Left ventricle myocardium inferior (tissue), 1 donor: ENCODE results near the gene COL4A2. TPM values are rescaled to one million over a fixed set of nuclear protein-coding genes. Genes with fewer than 3 reads are reported as not detected.

Experiments used
- DNase-seq: peaks from one replicate; pipeline ENCODE4 v3.0.0-alpha.2; 2020
- H3K27ac ChIP-seq: fragments of 200-600 bp; replicated peaks from 2 replicates; pipeline ENCODE4 v1.8.0; 2021
- H3K27me3 ChIP-seq: fragments of 200-600 bp; 2 replicates; pipeline ENCODE4 v1.8.0; 2021; ENCODE audit warnings: low read depth
- H3K36me3 ChIP-seq: fragments of 200-600 bp; 2 replicates; pipeline ENCODE4 v1.8.0; 2021
- H3K4me1 ChIP-seq: fragments of 200-600 bp; 2 replicates; pipeline ENCODE4 v1.8.0; 2021
- H3K4me3 ChIP-seq: fragments of 200-600 bp; 2 replicates; pipeline ENCODE4 v1.8.0; 2021; ENCODE audit warnings: mild to moderate bottlenecking, moderate library complexity
- H3K9me3 ChIP-seq: fragments of 200-600 bp; replicated peaks from 2 replicates; pipeline ENCODE4 v1.8.0; 2021
- intact Hi-C: fragments of 100-400 bp; cut with micrococcal nuclease; formaldehyde crosslinking; loops from one replicate; pipeline ENCODE4 v1.11.0; 2022
- total RNA-seq: library from RNA; stranded (reverse); fragmentation: NEBNext Ultra II Directional; extraction: Animal tissue kit (Norgen Biotek cat#: 25700); gene quantifications from one replicate; pipeline ENCODE4 v1.2.1, GENCODE V29; 2021
- TF ChIP-seq, protein P1 (sequence below): fragments of 200-600 bp; IDR thresholded peaks from 2 replicates; pipeline ENCODE4 v1.8.0; 2021; ENCODE audit warnings: antibody characterized with exemption, mild to moderate bottlenecking, borderline replicate concordance
- donor health status: DM: no; HTN: yes; CAD: no; lungs with severe emphysema.

Gene COL4A2
- total RNA-seq, 1 donor from 2014 or later, result 117 TPM

DNA sequence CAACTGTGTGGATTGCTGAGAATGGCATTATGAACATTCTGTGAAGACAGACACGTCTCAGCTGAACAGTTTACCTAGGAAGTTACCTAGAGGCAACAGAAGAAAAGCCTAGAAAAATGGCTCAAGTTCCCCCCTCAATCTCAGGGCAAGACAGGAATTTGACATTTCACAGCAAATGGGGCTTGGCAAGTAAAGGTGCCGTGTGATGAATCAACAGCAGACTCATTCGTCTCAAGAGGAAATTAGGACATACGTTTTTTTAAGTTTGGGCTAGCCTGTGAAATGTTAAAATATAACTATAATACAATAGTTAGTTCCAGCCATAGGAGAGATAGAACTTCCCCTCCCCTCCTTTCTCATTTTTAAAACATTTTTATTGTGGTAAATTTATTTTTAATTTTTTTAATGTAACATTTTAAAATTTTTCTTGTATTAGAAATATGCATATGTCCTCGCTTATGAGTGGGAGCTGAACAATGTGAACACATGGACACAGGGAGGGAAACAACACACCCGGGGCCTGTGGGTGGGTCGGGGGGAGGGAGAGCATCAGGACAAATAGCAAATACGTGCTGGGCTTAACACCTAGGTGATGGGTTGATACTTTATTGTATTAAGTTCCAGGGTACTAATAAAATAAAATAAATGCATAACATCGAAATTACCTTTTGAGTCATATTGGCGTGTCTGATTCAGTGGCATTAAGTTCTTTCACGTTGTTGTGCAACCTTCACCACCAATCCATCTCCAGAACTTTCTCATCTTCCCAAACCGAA is 116.0 kb downstream of the COL4A2 start:
- H3K9me3 ChIP-seq, result no peaks in the 10 kb centered on the region
- peaks cover 31% of the 10 kb centered on the region for H3K36me3 ChIP-seq
- DNase-seq, result no peak
- H3K4me3 ChIP-seq, result no peak overlapping the region
- H3K27ac ChIP-seq, result peak overlapping the region; percentile 41
- peaks cover 70% of the 10 kb centered on the region for H3K4me1 ChIP-seq
- no peaks in the 10 kb centered on the region for H3K27me3 ChIP-seq
- intact Hi-C loops, result no loop called here
- TF ChIP-seq, protein P1, sequence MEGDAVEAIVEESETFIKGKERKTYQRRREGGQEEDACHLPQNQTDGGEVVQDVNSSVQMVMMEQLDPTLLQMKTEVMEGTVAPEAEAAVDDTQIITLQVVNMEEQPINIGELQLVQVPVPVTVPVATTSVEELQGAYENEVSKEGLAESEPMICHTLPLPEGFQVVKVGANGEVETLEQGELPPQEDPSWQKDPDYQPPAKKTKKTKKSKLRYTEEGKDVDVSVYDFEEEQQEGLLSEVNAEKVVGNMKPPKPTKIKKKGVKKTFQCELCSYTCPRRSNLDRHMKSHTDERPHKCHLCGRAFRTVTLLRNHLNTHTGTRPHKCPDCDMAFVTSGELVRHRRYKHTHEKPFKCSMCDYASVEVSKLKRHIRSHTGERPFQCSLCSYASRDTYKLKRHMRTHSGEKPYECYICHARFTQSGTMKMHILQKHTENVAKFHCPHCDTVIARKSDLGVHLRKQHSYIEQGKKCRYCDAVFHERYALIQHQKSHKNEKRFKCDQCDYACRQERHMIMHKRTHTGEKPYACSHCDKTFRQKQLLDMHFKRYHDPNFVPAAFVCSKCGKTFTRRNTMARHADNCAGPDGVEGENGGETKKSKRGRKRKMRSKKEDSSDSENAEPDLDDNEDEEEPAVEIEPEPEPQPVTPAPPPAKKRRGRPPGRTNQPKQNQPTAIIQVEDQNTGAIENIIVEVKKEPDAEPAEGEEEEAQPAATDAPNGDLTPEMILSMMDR, result no peak

DNA sequence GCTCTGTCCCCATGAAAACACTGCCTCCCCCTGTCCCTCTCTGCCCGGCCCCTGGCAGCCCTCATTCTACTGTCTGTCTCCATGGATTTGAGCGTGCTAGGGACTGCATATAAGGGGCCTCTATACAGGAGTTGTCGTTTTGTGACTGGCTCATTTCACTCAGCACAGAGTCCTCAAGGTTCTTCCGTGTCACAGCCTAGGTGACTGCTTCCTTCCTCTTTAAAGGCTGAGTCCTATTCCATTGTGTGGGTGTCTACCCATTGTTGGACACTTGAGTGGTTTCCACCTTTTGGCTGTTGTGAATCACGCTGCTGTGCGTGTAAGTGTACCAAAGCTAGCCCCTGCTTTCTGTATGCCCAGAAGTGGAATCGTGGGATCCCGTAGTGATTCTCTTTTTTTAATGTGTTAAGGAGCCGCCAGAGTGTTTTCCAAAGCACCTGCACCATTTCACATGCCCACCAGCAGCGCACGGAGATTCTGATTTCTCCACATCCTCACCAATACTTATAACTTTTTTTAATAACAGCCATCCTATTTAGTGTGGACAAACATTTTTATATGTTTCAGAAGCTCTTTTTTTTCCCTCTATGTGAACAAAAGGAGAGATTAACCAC is 116.7 kb downstream of the COL4A2 start:
- intact Hi-C loops, result no loop called here
- Histone ChIP-seq H3K27ac (peak overlapping the region; percentile 41), H3K27me3 (no peaks in the 10 kb centered on the region), H3K9me3 (no peaks in the 10 kb centered on the region), H3K36me3 (peaks cover 38% of the 10 kb centered on the region), H3K4me3 (no peak overlapping the region), H3K4me1 (peaks cover 63% of the 10 kb centered on the region)
- DNase-seq, result no peak
- TF ChIP-seq, protein P1, result no peak

DNA sequence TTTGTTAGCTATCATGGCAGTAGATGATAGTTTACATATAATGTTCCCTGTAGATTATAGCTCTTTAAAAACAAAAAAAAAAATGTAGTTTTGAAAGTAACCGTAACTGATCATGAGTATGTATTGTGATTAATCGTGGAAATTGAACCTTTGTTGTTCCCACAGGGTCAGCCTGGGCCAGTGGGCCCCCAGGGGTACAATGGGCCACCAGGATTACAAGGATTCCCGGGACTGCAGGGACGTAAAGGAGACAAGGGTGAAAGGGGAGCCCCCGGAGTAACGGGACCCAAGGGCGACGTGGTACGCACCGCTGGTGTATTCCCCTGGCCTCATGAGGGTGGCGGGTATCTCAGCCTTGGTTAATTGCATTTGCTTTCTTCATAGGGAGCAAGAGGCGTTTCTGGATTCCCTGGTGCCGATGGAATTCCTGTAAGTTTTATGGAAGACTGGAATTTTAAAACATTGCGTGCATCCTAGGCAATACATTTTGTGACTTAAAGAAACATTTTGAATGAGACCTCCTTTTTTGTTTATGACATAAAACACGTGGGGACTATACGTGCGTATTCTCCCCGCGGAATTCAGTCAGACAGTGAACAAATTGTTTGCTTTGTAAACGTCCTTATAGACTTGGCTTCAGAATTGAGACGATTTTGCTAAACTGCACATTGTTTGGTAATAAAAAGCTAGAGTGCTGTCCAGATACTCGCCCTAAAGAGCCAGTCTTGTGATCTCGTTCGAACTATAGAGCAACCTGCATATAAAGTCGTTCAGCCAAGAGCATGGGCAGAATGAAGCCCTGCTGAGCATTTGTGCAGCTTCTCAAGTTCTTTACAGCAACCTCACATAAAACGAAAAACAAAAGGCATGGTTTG is 117.7 kb downstream of the COL4A2 start:
- no peak for DNase-seq
- peaks cover 48% of the 10 kb centered on the region for H3K36me3 ChIP-seq
- H3K27me3 ChIP-seq, result no peaks in the 10 kb centered on the region
- no peak overlapping the region for H3K4me3 ChIP-seq
- no peaks in the 10 kb centered on the region for H3K9me3 ChIP-seq
- H3K4me1 ChIP-seq, result peaks cover 65% of the 10 kb centered on the region
- TF ChIP-seq, protein P1, result no peak
- intact Hi-C loops, result no loop called here
- H3K27ac ChIP-seq, result no peak overlapping the region

DNA sequence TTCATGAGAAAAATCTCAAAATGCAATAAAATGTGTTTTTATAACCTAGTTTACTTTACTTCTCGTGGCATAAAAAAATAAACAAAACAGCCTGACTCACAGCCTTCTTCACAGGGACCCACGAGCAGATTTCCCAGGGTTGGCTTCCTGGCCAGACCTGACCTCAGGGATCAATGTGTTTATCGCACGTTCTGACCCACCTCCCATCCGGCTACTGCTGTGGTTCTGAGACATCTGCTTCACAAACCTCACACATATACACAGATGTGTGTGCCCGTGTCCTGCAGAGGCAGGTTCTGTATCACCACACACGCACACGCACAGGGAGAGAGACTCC is 118.3 kb downstream of the COL4A2 start:
- Histone ChIP-seq H3K36me3 (peaks cover 54% of the 10 kb centered on the region), H3K27ac (no peak overlapping the region), H3K4me1 (peaks cover 65% of the 10 kb centered on the region), H3K4me3 (no peak overlapping the region), H3K27me3 (no peaks in the 10 kb centered on the region), H3K9me3 (no peaks in the 10 kb centered on the region)
- no peak for DNase-seq
- TF ChIP-seq, protein P1, result no peak
- intact Hi-C loops, result no loop called here

DNA sequence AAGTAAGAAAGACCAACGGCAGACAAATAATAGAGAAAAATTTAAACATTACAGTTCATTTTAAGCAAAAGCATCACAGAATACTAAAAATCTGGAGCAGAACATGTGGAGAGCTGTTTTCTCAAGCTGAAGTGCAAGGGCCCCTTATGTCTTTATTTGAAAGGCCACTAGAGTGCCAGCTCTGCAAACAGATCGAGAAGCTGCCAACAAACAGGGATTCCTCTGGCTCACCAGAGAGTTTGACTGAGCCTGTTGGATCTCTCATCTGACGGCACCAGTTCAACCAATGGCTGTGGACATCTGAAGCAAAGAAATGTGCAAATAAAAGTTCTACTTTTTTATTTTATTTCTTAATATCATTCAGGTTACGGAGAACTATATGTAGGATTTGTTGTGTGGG is 119.7 kb downstream of the COL4A2 start:
- Histone ChIP-seq H3K9me3 (no peaks in the 10 kb centered on the region), H3K4me1 (peaks cover 66% of the 10 kb centered on the region), H3K4me3 (no peak overlapping the region), H3K27ac (peak overlapping the region; percentile 13), H3K36me3 (peaks cover 65% of the 10 kb centered on the region), H3K27me3 (no peaks in the 10 kb centered on the region)
- DNase-seq, result no peak
- TF ChIP-seq, protein P1, result no peak
- intact Hi-C loops, result no loop called here
